Nephron progenitor cell (in vitro differentiated cells): ENCODE data around the gene MYO1E.

Source experiments
- DNase-seq: peaks from one replicate; pipeline ENCODE4 v3.0.0; 2021
- H3K27ac Mint-ChIP-seq: 2 replicates; pipeline ENCODE4 v1.8.0; 2021; ENCODE audit warnings: mild to moderate bottlenecking, moderate library complexity, mixed read lengths
- H3K27me3 Mint-ChIP-seq: 2 replicates; pipeline ENCODE4 v1.8.0; 2021; ENCODE audit warnings: mild to moderate bottlenecking, low read depth, mixed read lengths; ENCODE audit not compliant: poor library complexity
- H3K36me3 Mint-ChIP-seq: 2 replicates; pipeline ENCODE4 v1.8.0; 2021; ENCODE audit warnings: low read depth, mixed read lengths
- H3K4me1 Mint-ChIP-seq: 2 replicates; pipeline ENCODE4 v1.8.0; 2021; ENCODE audit warnings: mixed read lengths
- H3K4me3 Mint-ChIP-seq: 2 replicates; pipeline ENCODE4 v1.8.0; 2021; ENCODE audit warnings: mild to moderate bottlenecking, moderate library complexity, mixed read lengths
- H3K9me3 Mint-ChIP-seq: 2 replicates; pipeline ENCODE4 v1.8.0; 2021; ENCODE audit warnings: mild to moderate bottlenecking, moderate library complexity, mixed read lengths
- CTCF ChIP-seq: fragments of 200-600 bp; sonication (generic); IDR thresholded peaks from 2 replicates; pipeline ENCODE4 v1.5.0; 2021; ENCODE audit warnings: antibody characterized with exemption

Gene MYO1E

GRCh38 chr15:59299929-59300617 is 72.6 kb downstream of the MYO1E start:
- DNase-seq: no peak
- Mint-ChIP-seq H3K4me3 (peak overlapping the region; percentile 57), H3K4me1 (peaks cover 68% of the 10 kb centered on the region), H3K9me3 (no peaks in the 10 kb centered on the region), H3K27me3 (peaks cover 4% of the 10 kb centered on the region), H3K36me3 (peaks cover under 1% of the 10 kb centered on the region), H3K27ac (peak overlapping the region; percentile 84)
- TF ChIP-seq CTCF: no peak

- Mint-ChIP-seq H3K9me3 (no peaks in the 10 kb centered on the region), H3K36me3 (peaks cover 7% of the 10 kb centered on the region), H3K4me1 (peaks cover 75% of the 10 kb centered on the region), H3K27me3 (peaks cover 4% of the 10 kb centered on the region), H3K27ac (no peak overlapping the region), H3K4me3 (no peak overlapping the region)
- no peak for TF ChIP-seq CTCF
- no peak for DNase-seq
These were observed 73.8 kb downstream of the MYO1E start for GRCh38 chr15:59298854-59299250.

- Mint-ChIP-seq H3K9me3 (no peaks in the 10 kb centered on the region), H3K27me3 (peaks cover 4% of the 10 kb centered on the region), H3K27ac (no peak overlapping the region), H3K4me1 (peaks cover 70% of the 10 kb centered on the region), H3K4me3 (no peak overlapping the region), H3K36me3 (peaks cover 7% of the 10 kb centered on the region)
- DNase-seq: no peak
- TF ChIP-seq CTCF: no peak
These were observed 74.3 kb downstream of the MYO1E start for GRCh38 chr15:59298225-59298853.

- no peak for TF ChIP-seq CTCF
- Mint-ChIP-seq H3K27ac (peak overlapping the region; percentile 90), H3K27me3 (peaks cover 4% of the 10 kb centered on the region), H3K4me1 (peaks cover 76% of the 10 kb centered on the region), H3K9me3 (no peaks in the 10 kb centered on the region), H3K4me3 (no peak overlapping the region), H3K36me3 (peaks cover 7% of the 10 kb centered on the region)
- peak; percentile 10 for DNase-seq
These were observed 76.5 kb downstream of the MYO1E start for GRCh38 chr15:59296181-59296617.

- H3K36me3 Mint-ChIP-seq: peaks cover 7% of the 10 kb centered on the region
- no peak for TF ChIP-seq CTCF
- no peak for DNase-seq
- peaks cover 4% of the 10 kb centered on the region for H3K27me3 Mint-ChIP-seq
- H3K4me3 Mint-ChIP-seq: no peak overlapping the region
- peak overlapping the region; percentile 92 for H3K27ac Mint-ChIP-seq
- H3K4me1 Mint-ChIP-seq: peaks cover 75% of the 10 kb centered on the region
- no peaks in the 10 kb centered on the region for H3K9me3 Mint-ChIP-seq
These were observed 77.2 kb downstream of the MYO1E start for GRCh38 chr15:59295261-59296001.
